ENCODE data around the gene RIPOR3. TPM values are rescaled to one million over a fixed set of nuclear protein-coding genes. Genes with fewer than 3 reads are reported as not detected.

Gene RIPOR3
- total and polyA plus RNA-seq, 2 experiments from 2014 or later: 5.6 to 5.7 TPM

DNA sequence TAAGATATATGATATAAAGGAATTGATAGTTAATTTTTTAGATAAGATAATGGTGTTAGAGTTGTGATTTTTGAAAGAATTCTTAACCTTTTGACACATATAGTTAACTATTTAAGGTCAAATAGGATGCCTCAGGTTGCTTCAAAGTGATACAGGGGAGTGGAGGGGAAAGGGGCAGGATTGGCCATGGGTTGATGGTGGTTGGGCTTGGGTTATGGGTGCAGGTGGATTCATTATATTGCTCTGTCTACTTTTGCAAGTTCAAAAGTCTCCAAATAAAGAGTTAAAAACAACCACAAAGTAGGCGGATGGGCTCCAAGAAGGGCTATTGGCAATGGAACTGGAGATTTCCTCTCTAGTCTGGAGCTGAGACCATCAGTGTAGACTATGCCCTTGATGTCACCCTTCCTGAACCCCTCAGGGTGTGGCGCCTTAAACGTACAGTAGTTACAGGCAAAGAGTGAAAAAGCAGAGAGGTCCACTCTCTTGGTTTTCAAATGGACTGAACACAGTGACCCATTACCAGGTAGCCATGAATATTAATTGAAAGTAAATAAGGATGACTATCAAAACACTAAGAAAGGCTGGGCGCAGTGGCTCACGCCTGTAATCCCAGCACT lies 100.0 kb downstream of the RIPOR3 start:
- peaks cover 4% of the 10 kb centered on the region for H3K4me1 ChIP-seq (ENCODE audit: insufficient read depth)
- no peak overlapping the region for H3K4me3 ChIP-seq
- no peaks in the 10 kb centered on the region for H4K20me1 ChIP-seq (ENCODE audit: insufficient read depth, poor library complexity, severe bottlenecking)
- H3K4me2 ChIP-seq: no peak overlapping the region
- no peaks in the 10 kb centered on the region for H3K36me3 ChIP-seq (replicated peaks; ENCODE audit: insufficient read depth, low read depth)
- H3K79me2 ChIP-seq: no peaks in the 10 kb centered on the region
- no peaks in the 10 kb centered on the region for H3K9me2 ChIP-seq (replicated peaks; ENCODE audit: insufficient read depth)
- WGBS (ENCODE audit: low lambda C conversion rate, missing lambda C conversion rate): 91% methylated on average over 5 of the region's 5 CpGs
- no peak for DNase-seq (ENCODE audit: low spot score)
- no peaks in the 10 kb centered on the region for H3K27me3 ChIP-seq
- H3K27ac ChIP-seq: no peak overlapping the region
- H3K9me3 ChIP-seq (ENCODE audit: low read depth): no peaks in the 10 kb centered on the region
- TF ChIP-seq EZH2phosphoT487 (IDR thresholded peaks at IDR 0.05; ENCODE audit: low read depth, severe bottlenecking, unreplicated experiment): no peak
- TF ChIP-seq, protein P1, sequence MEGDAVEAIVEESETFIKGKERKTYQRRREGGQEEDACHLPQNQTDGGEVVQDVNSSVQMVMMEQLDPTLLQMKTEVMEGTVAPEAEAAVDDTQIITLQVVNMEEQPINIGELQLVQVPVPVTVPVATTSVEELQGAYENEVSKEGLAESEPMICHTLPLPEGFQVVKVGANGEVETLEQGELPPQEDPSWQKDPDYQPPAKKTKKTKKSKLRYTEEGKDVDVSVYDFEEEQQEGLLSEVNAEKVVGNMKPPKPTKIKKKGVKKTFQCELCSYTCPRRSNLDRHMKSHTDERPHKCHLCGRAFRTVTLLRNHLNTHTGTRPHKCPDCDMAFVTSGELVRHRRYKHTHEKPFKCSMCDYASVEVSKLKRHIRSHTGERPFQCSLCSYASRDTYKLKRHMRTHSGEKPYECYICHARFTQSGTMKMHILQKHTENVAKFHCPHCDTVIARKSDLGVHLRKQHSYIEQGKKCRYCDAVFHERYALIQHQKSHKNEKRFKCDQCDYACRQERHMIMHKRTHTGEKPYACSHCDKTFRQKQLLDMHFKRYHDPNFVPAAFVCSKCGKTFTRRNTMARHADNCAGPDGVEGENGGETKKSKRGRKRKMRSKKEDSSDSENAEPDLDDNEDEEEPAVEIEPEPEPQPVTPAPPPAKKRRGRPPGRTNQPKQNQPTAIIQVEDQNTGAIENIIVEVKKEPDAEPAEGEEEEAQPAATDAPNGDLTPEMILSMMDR (IDR thresholded peaks at IDR 0.05; ENCODE audit: poor library complexity): no peak
- H2AFZ ChIP-seq: no peak overlapping the region

DNA sequence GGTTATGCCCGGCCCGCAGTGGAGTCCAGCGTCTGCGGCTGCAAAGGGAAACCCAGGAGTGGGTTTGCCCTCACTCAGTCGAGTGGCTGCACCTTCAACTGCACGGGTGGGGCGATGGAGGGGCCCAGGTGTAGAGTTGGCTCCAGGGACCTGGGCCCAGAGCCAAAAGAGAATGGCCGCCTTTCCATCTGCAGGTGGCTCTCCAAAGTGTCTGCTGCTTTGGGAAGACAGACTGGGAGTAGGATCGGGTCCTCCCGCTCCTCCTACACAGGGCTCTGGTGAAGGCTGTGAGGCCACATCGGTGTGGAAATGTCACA lies 101.0 kb downstream of the RIPOR3 start:
- 94% methylated on average over 11 of the region's 11 CpGs for WGBS (ENCODE audit: low lambda C conversion rate, missing lambda C conversion rate)
- Histone ChIP-seq H3K4me2 (no peak overlapping the region), H3K79me2 (no peaks in the 10 kb centered on the region), H3K4me1 (ENCODE audit: insufficient read depth) (no peaks in the 10 kb centered on the region), H3K9me2 (replicated peaks; ENCODE audit: insufficient read depth) (no peaks in the 10 kb centered on the region), H3K4me3 (no peak overlapping the region), H4K20me1 (ENCODE audit: insufficient read depth, poor library complexity, severe bottlenecking) (no peaks in the 10 kb centered on the region), H2AFZ (no peak overlapping the region), H3K9me3 (ENCODE audit: low read depth) (no peaks in the 10 kb centered on the region), H3K36me3 (replicated peaks; ENCODE audit: insufficient read depth, low read depth) (no peaks in the 10 kb centered on the region), H3K27ac (no peak overlapping the region), H3K27me3 (no peaks in the 10 kb centered on the region)
- no peak for DNase-seq (ENCODE audit: low spot score)
- TF ChIP-seq, protein P1 (IDR thresholded peaks at IDR 0.05; ENCODE audit: poor library complexity): no peak
- TF ChIP-seq EZH2 (IDR thresholded peaks at IDR 0.05; ENCODE audit: borderline replicate concordance) (no peak), EZH2phosphoT487 (IDR thresholded peaks at IDR 0.05; ENCODE audit: low read depth, severe bottlenecking, unreplicated experiment) (no peak)

DNA sequence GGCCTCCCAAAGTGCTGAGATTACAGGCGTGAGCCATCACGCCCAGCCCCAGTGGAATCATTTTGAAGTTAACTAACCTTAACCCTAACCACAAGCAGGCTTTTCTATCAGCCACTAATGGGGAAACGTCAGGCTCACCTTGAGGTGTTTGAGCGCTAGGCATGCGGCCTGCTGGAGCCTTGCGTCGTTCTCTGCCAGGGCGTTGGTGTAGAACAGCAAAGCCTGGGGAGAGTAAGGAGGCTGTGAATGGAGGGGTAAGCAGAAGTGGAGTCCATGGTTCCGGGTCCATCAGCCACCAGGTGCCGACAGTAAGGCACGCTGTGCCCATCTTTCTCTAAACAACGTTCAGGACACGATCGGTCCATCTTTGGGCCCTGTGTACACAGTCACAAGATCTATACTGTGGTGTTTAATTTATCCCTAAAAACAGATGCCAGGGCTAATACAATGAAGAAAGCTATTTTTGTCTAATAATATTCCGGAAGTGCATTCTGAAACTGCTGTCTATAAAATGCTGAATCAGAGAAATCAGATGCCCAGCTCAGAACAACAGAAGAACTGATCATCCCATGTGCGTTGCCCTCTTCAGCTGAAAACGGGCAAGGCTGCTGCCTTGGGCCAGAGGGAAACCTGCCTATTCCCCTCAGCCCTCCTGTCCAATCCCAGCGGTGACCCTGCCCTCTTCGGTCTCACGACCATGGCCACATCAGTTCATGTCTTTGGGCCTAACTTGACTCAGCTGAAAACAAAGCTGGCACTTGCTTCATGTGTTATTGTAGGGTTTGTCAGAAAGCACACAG lies 101.6 kb downstream of the RIPOR3 start:
- no peak for DNase-seq (ENCODE audit: low spot score)
- Histone ChIP-seq H3K79me2 (no peaks in the 10 kb centered on the region), H3K9me3 (ENCODE audit: low read depth) (no peaks in the 10 kb centered on the region), H4K20me1 (ENCODE audit: insufficient read depth, poor library complexity, severe bottlenecking) (no peaks in the 10 kb centered on the region), H3K27me3 (no peaks in the 10 kb centered on the region), H3K36me3 (replicated peaks; ENCODE audit: insufficient read depth, low read depth) (no peaks in the 10 kb centered on the region), H3K4me1 (ENCODE audit: insufficient read depth) (no peaks in the 10 kb centered on the region), H2AFZ (no peak overlapping the region), H3K4me2 (no peak overlapping the region), H3K9me2 (replicated peaks; ENCODE audit: insufficient read depth) (no peaks in the 10 kb centered on the region), H3K4me3 (no peak overlapping the region), H3K27ac (no peak overlapping the region)
- 94% methylated on average over 20 of the region's 20 CpGs for WGBS (ENCODE audit: low lambda C conversion rate, missing lambda C conversion rate)
- TF ChIP-seq, protein P1 (IDR thresholded peaks at IDR 0.05; ENCODE audit: poor library complexity): no peak
- no peak for TF ChIP-seq EZH2 (IDR thresholded peaks at IDR 0.05; ENCODE audit: borderline replicate concordance)
- TF ChIP-seq EZH2phosphoT487 (IDR thresholded peaks at IDR 0.05; ENCODE audit: low read depth, severe bottlenecking, unreplicated experiment): no peak

All from hepatocyte (in vitro differentiated cells).